ENCODE results near the gene FANCD2.
"Not testable (repeated sequence)": the region's sequence is repeated elsewhere in the genome, so short reads cannot be mapped to it uniquely, and the experiment has no call there.

DNA sequence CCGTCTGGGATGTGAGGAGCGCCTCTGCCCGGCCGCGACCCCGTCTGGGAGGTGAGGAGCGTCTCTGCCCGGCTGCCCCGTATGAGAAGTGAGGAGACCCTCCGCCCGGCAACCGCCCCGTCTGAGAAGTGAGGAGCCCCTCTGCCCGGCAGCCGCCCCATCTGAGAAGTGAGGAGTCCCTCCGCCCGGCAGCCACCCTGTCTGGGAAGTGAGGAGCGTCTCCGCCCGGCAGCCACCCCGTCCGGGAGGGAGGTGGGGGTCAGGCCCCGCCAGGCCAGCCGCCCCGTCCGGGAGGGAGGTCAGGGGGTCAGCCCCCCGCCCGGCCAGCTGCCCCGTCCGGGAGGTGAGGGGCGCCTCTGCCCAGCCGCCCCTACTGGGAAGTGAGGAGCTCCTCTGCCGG, 43.8 kb downstream of the FANCD2 start:
- not testable (repeated sequence) for TF ChIP-seq EZH2 (IDR thresholded peaks at IDR 0.05); POLR2AphosphoS5 (IDR thresholded peaks at IDR 0.05; ENCODE audit: borderline replicate concordance, low read depth, low read length)

Measured in SK-N-MC (cell line).